ENCODE measurements around the gene CASP6.

- TF ChIP-seq POLR2AphosphoS5 (IDR thresholded peaks at IDR 0.05; ENCODE audit: borderline replicate concordance, low read depth, low read length), result no peak
- no peak for TF ChIP-seq EZH2 (IDR thresholded peaks at IDR 0.05)
Measured at GRCh38 chr4:109730619-109731545, 27.6 kb upstream of the CASP6 start.

All from SK-N-MC (cell line).